ENCODE measurements around the gene MTA3.
"Not testable (repeated sequence)": the region's sequence is repeated elsewhere in the genome, so short reads cannot be mapped to it uniquely, and the experiment has no call there.

- TF ChIP-seq EZH2 (IDR thresholded peaks at IDR 0.05; ENCODE audit: borderline replicate concordance, insufficient read depth, low read depth, low read length, poor library complexity, severe bottlenecking); CTCF (IDR thresholded peaks at IDR 0.05): not testable (repeated sequence)
These were observed 73.9 kb downstream of the MTA3 start for GRCh38 chr2:42642371-42642770.

Data from B cell (primary cell).